Parathyroid adenoma (tissue), 2 donors: ENCODE measurements around the gene WNT3.

Experiments used
- H2AFZ ChIP-seq: fragments of 300-600 bp; sonication (generic); one replicate; pipeline ENCODE4 v1.7.0; 2017; ENCODE audit warnings: antibody characterized with exemption, mild to moderate bottlenecking
- H3K27ac ChIP-seq: fragments of 300-600 bp; sonication (generic); one replicate; pipeline ENCODE4 v1.7.0; 2017
- H3K27me3 ChIP-seq: fragments of 300-600 bp; sonication (generic); one replicate; pipeline ENCODE4 v1.7.0; 2017; ENCODE audit warnings: low read length; ENCODE audit not compliant: control insufficient read depth, insufficient read depth
- H3K36me3 ChIP-seq: fragments of 300-600 bp; sonication (generic); one replicate; pipeline ENCODE4 v1.7.0; 2017; ENCODE audit warnings: low read length; ENCODE audit not compliant: control insufficient read depth, insufficient read depth
- H3K4me1 ChIP-seq: fragments of 300-600 bp; sonication (generic); one replicate; pipeline ENCODE4 v1.7.0; 2017; ENCODE audit warnings: control low read depth
- H3K4me2 ChIP-seq: fragments of 300-600 bp; sonication (generic); one replicate; pipeline ENCODE4 v1.7.0; 2017; ENCODE audit warnings: low read length
- H3K4me3 ChIP-seq: fragments of 300-600 bp; sonication (generic); one replicate; pipeline ENCODE4 v1.7.0; 2017; ENCODE audit warnings: low read depth, low read length
- H3K79me2 ChIP-seq: fragments of 300-600 bp; sonication (generic); one replicate; pipeline ENCODE4 v1.7.0; 2017; ENCODE audit warnings: control low read depth
- H3K9ac ChIP-seq: fragments of 300-600 bp; sonication (generic); one replicate; pipeline ENCODE4 v1.7.0; 2017; ENCODE audit warnings: mild to moderate bottlenecking
- H3K9me3 ChIP-seq: fragments of 300-600 bp; sonication (generic); one replicate; pipeline ENCODE4 v1.7.0; 2017; ENCODE audit warnings: low read length; ENCODE audit not compliant: control insufficient read depth
- CTCF ChIP-seq: fragments of 300-600 bp; sonication (generic); IDR thresholded peaks from one replicate; pipeline ENCODE4 v1.7.0; 2017; ENCODE audit warnings: antibody characterized with exemption, mild to moderate bottlenecking
- donor health status: primary hyperparathyroidism.

Gene WNT3

GRCh38 chr17:46837521-46837920 is 19.0 kb upstream of the WNT3 start:
- no peak for TF ChIP-seq CTCF
- Histone ChIP-seq H3K9ac (no peak overlapping the region), H3K79me2 (no peaks in the 10 kb centered on the region)

DNA sequence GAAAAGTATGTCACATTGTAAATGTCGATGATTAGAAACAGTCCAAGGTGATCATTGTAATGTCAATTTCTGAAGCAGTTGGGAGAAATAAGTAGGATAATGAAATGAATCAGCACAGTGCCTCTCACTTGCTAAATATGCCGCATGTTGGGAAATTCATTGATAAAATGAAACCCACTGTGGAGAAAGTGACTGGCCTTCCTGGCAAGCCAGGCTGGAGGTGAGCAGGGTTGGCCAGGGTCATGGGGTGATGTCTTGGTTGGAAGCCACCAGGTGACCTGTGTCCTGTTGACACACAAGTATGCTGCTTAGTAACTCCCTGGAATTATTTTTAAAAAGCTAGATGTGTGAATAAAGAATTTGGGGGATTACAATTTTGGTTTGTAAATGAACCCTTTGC is 18.0 kb upstream of the WNT3 start:
- peaks cover 4% of the 10 kb centered on the region for H3K27me3 ChIP-seq
- H3K4me1 ChIP-seq = no peaks in the 10 kb centered on the region
- H2AFZ ChIP-seq = no peak overlapping the region
- H3K79me2 ChIP-seq = no peaks in the 10 kb centered on the region
- H3K4me3 ChIP-seq = no peak overlapping the region
- H3K9ac ChIP-seq = no peak overlapping the region
- TF ChIP-seq CTCF = no peak
- no peak overlapping the region for H3K4me2 ChIP-seq
- H3K9me3 ChIP-seq = no peaks in the 10 kb centered on the region
- no peaks in the 10 kb centered on the region for H3K36me3 ChIP-seq
- H3K27ac ChIP-seq = no peak overlapping the region

More at GRCh38 chr17:46837521-46837920, 19.0 kb upstream of the WNT3 start:
- Histone ChIP-seq H2AFZ (no peak overlapping the region), H3K27ac (no peak overlapping the region), H3K4me2 (no peak overlapping the region), H3K4me3 (no peak overlapping the region), H3K4me1 (no peaks in the 10 kb centered on the region), H3K27me3 (peaks cover 5% of the 10 kb centered on the region), H3K36me3 (no peaks in the 10 kb centered on the region), H3K9me3 (no peaks in the 10 kb centered on the region)

DNA sequence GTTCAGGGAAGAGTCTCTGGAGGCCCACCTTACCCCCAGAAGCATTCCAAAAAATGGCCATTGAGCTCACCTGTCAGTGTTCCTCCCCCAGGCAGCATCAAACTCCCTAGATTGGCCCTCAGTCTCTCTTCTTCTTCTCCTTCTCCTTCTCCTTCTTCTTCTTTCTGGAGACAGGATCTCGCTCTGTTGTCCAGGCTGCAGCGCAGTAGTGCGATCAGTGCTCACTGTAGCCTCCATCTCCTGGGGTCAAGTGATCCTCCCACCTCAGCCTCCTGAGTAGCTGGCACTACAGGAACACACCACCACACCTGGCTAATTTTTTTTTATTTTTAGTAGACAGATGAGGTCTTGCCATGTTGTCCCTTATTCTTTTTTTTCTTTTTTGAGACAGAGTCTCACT is 16.4 kb upstream of the WNT3 start:
- no peaks in the 10 kb centered on the region for H3K4me1 ChIP-seq
- no peak overlapping the region for H3K27ac ChIP-seq
- no peak overlapping the region for H2AFZ ChIP-seq
- H3K9ac ChIP-seq = no peak overlapping the region
- H3K36me3 ChIP-seq = no peaks in the 10 kb centered on the region
- no peaks in the 10 kb centered on the region for H3K27me3 ChIP-seq
- H3K4me3 ChIP-seq = no peak overlapping the region
- H3K9me3 ChIP-seq = no peaks in the 10 kb centered on the region
- H3K79me2 ChIP-seq = no peaks in the 10 kb centered on the region
- no peak for TF ChIP-seq CTCF
- no peak overlapping the region for H3K4me2 ChIP-seq

DNA sequence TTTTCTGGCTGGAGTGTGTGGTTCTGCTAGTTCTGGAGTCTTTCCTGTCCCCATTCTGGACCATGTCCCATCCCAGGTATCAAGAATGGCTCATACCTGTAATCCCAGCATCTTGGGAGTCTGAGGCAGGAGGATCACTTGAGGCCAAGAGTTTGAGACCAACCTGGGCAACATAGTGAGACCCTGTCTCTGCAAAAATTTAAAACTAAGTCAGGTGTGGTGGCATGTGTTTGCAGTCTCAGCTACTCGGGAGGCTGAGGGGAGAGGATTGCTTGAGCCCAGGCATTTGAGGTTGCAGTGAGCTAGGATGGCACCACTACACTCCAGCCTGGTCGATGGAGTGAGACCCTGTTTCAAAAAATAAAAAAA is 15.3 kb upstream of the WNT3 start:
- Histone ChIP-seq H3K4me1 (no peaks in the 10 kb centered on the region), H3K27ac (no peak overlapping the region), H3K4me2 (no peak overlapping the region), H3K27me3 (no peaks in the 10 kb centered on the region), H3K9ac (no peak overlapping the region), H3K4me3 (no peak overlapping the region), H3K9me3 (no peaks in the 10 kb centered on the region), H3K36me3 (no peaks in the 10 kb centered on the region), H3K79me2 (no peaks in the 10 kb centered on the region), H2AFZ (no peak overlapping the region)
- no peak for TF ChIP-seq CTCF

DNA sequence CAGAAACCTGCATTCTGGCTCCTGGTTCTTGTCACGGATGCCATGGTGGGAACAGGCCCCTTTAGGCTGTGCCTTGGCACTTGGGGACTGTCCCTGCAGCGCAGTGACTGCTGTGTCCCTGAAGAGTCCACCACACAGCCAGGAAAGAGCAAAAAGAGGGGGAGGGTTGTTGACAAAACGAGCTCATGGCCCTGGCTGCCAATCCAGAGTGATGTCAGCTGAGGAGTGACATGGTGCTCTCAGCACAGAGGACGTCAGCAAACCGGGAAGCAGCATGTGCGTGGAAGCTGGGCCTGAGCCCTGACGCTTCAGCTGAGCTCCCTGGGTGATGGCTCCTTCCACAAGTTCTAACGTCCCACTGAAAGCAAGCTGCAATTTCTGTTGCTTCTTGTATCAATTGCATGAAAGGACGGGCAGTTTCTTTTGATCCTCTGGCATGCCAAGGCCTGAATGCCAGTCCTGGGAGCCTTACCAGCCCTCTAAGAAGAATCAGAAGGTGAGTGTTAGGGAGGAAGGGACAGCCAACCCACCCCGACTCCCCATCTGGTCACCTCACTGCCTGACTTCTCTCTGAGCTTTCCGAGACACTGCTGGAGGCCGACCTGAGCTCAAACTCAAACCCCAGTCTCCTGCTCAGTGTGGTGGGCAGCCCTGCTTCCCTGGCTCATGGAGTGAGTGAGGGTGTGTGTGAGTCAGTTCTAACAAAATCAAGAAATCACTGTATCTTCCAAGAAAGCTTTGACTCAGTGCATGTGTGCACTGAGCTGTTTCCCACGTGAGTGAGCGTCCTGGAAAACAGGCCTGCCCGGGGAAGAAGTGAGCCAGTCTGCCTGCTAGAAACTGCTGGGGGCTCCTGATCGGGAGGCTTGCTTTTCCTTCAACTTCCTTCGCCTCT is 14.7 kb upstream of the WNT3 start:
- no peak overlapping the region for H3K4me3 ChIP-seq
- H3K9me3 ChIP-seq = no peaks in the 10 kb centered on the region
- no peak overlapping the region for H3K27ac ChIP-seq
- no peaks in the 10 kb centered on the region for H3K79me2 ChIP-seq
- no peaks in the 10 kb centered on the region for H3K27me3 ChIP-seq
- no peak overlapping the region for H2AFZ ChIP-seq
- H3K36me3 ChIP-seq = no peaks in the 10 kb centered on the region
- no peaks in the 10 kb centered on the region for H3K4me1 ChIP-seq
- H3K9ac ChIP-seq = no peak overlapping the region
- H3K4me2 ChIP-seq = no peak overlapping the region
- no peak for TF ChIP-seq CTCF
